Epithelial cell of proximal tubule (primary cell): ENCODE results near the gene VWA1. TPM values are rescaled to one million over a fixed set of nuclear protein-coding genes. Genes with fewer than 3 reads are reported as not detected.
"Not testable (repeated sequence)": the region's sequence is repeated elsewhere in the genome, so short reads cannot be mapped to it uniquely, and the experiment has no call there.

Source experiments
- DNase-seq: peaks from one replicate; pipeline ENCODE4 v3.0.0-alpha.2; 2011; ENCODE audit warnings: low read depth
- H3K4me3 ChIP-seq: 2 replicates; pipeline ENCODE4 v1.5.1; 2011; ENCODE audit warnings: low read depth, mild to moderate bottlenecking, low read length
- CTCF ChIP-seq: conservative IDR thresholded peaks from 2 replicates; pipeline ENCODE4 v1.5.1; 2012; ENCODE audit warnings: low read depth, mild to moderate bottlenecking, low read length
- total RNA-seq: library from RNA; depleted of rRNA; stranded (reverse); fragments of >200 nt; gene quantifications from 2 replicates; pipeline ENCODE4 v1.2.3, GENCODE V29; 2015

Gene VWA1
- total RNA-seq, 1 donor from 2014 or later, result 56.3 TPM

GRCh38 chr1:1483714-1484113, 48.2 kb downstream of the VWA1 start:
- DNase-seq, result no peak
- no peak for TF ChIP-seq CTCF
- no peak overlapping the region for H3K4me3 ChIP-seq

GRCh38 chr1:1484976-1485750, 49.7 kb downstream of the VWA1 start:
- DNase-seq, H3K4me3 ChIP-seq: not testable (repeated sequence)

GRCh38 chr1:1485755-1486317, 50.3 kb downstream of the VWA1 start:
- not testable (repeated sequence) for DNase-seq, H3K4me3 ChIP-seq

GRCh38 chr1:1487701-1488100, 52.2 kb downstream of the VWA1 start:
- no peak overlapping the region for H3K4me3 ChIP-seq
- TF ChIP-seq CTCF, result no peak
- DNase-seq, result no peak

GRCh38 chr1:1489231-1489630, 53.7 kb downstream of the VWA1 start:
- no peak for TF ChIP-seq CTCF
- no peak for DNase-seq
- H3K4me3 ChIP-seq, result no peak overlapping the region

GRCh38 chr1:1489861-1490260, 54.4 kb downstream of the VWA1 start:
- no peak for DNase-seq
- no peak overlapping the region for H3K4me3 ChIP-seq
- TF ChIP-seq CTCF, result no peak

GRCh38 chr1:1490633-1491230, 55.2 kb downstream of the VWA1 start:
- DNase-seq, result no peak
- no peak overlapping the region for H3K4me3 ChIP-seq
- TF ChIP-seq CTCF, result no peak

- no peak for DNase-seq
- H3K4me3 ChIP-seq, result no peak overlapping the region
- no peak for TF ChIP-seq CTCF
Measured at GRCh38 chr1:1491601-1492000, 56.1 kb downstream of the VWA1 start.
